ENCODE measurements around the gene ALDH8A1.
"Not testable (repeated sequence)": the region's sequence is repeated elsewhere in the genome, so short reads cannot be mapped to it uniquely, and the experiment has no call there.

The ALDH8A1 gene

DNA sequence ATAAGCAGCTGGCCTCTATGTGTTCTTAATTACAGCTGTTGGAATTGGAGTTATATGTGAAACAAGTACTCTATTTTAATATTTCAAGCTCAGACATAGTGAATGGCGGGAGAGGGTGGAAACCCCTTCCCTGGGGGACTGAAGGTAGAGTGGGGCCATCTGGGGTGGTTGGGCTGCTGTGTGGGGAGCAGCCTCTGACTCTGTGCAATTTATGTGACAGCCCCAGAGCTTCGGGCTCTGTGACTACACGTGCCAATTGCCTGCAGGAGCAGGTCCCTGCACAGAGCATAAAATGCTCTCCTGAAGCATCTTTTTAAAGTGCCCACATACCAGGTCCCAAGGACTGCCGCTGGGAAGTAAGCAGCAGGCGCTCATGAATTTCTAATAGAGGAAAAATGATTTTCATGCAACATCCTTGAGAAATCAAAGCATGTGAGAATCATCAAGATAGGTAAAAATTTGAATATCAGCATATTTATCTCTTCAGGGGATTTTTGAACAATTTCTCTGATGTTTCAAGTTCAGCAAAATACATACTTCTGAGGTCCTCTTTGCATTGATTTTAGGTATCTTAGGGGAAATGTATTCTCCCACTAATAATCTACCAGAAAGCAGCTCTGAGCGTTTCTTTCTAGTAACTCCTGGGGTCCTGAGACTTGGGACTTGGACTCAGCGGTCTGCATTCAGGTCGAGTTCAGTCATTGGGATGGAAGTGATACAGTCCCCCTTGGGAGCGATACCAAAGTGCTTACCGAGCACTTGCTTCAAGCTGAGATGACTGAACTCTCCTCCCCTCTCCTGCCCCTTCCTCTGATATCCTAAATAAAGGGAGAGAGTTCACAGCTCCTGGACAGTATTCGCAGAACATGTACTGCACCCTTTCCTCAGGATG, 40.0 kb downstream of the ALDH8A1 start:
- no peak for DNase-seq (ENCODE audit: low spot score)

DNA sequence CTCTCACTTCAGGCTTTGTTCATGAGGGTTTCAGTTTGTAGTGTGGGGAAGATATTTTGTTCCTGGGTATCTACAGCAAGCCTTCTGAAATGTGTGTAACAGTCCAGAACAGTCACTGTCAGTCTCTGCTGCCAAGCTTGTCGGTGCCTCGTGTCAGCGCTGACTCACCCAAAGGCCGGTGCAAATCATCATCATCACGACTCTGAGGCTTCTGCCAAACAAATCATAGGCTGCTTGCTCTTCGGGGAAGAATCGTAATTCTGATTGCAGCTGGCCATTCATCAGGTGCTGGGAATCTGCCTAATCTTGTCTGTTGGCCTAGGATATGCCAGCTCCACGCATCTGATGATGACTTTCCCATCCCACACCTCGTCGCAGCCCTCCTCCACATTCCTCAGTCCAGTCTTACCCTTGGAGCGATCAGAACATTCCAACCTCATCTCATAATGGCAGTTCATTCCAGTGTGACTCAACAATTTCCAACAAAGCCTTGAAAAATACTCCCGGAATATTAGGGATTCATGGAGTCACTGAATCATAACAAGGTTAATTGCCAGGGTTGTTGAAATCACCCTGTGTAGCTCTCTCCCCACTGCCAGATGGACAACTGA, 40.9 kb downstream of the ALDH8A1 start:
- DNase-seq (ENCODE audit: low spot score), result no peak

DNA sequence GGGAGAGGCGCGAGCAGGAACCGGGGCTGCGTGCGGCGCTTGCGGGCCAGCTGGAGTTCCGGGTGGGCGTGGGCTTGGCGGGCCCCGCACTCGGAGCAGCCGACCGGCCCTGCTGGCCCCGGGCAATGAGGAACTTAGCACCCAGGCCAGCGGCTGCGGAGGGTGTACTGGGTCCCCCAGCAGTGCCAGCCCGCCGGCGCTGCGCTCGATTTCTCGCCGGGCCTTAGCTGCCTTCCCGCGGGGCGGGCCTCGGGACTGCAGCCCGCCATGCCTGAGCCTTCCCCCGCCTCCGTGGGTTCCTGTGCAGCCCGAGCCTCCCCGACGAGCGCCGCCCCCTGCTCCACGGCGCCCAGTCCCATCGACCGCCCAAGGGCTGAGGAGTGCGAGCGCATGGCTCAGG, 45.2 kb downstream of the ALDH8A1 start:
- DNase-seq (ENCODE audit: low spot score), result not testable (repeated sequence)

DNA sequence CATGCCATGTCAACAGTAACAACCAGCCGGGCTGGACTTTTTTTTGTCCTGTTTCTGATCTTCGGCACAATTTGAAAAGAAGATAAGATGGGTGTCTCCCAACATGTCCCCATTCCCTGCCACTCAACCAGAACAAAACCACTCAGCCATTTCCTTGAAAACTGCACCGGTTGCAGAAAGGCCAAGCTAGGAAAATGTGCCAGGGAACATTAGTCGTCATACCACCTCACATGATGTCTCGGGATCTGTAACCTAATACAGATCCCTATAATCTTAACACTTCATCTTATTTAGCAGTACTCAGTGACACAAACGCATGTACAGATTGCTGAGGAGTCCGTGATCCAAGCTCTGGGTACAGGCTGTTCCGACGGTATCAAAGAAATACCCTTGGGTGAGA, 46.5 kb downstream of the ALDH8A1 start:
- DNase-seq (ENCODE audit: low spot score), result no peak

DNA sequence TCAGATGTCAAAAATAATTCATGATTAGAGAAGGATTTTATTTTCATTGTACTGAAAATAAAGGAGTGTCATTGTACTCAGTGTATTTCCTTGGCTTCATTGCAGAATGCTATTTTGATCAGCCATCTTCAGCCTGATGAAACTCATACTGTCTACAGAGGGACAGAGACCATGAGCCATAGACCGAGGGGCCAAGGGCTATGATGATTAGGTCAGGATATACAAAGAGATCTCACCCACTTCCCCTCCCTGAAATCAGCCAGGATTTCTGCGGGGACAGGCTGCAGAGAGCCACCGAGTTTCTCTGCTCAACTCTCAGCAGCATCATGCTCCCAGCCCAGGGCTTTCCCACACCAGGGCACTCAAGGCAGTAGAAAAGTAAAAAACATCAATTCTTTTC, 47.0 kb downstream of the ALDH8A1 start:
- DNase-seq (ENCODE audit: low spot score), result no peak

DNA sequence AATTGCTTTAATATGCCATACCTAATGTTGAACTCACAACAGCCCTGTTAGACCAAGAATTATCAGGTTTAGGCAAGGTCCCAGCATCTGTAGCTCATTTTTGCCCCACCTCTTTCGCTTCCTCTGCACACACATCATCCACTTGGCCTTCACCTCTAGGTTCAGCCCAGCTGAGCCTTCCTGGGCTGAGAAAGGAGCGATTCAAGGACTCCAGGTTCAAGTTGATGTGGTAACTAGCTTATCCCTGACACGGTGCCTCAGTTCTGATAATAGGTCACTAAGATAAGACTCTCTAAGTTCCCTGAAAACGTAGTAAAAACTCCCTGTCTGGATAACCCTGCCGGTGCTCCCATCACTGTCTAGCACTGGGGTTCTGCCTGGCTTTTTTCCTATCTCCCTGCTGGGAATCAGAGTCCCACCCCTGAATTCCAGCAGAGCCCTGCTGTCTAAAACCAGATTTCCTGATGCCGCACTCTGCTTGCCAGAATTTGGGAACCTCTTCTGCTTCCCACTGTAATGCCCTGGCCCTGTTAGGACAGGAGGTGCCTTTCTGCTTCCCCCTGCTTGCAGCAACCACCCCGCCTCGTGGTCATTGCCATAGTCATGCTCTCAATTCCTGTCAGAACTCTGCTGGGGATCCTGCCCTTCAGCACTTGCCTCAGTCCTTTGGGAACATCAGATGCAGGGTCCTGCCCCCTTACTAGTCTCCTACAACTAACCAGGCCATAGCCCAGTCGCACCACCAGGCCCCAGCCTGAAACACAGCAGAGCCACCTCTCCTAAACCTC, 47.6 kb downstream of the ALDH8A1 start:
- DNase-seq (ENCODE audit: low spot score), result no peak

DNA sequence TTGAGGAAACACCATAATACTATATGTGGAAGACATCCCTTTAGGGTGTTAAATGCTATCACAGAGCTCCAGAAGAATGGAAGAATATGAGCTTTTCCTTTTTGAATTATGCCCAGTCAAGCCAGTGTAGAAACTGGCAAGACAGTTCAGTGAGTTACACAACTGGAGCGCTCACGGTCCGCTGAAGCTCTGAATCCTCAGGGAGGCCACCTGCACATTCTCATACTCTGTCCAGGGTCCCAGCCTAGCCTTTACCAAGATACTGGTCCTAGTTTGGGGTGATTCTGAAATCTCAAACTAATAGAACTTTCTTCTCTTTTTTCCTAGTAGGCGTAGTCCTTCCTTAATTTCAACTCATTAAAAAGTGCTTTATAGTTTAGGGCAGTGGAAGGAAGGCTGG, 51.3 kb downstream of the ALDH8A1 start:
- no peak for DNase-seq (ENCODE audit: low spot score)

DNA sequence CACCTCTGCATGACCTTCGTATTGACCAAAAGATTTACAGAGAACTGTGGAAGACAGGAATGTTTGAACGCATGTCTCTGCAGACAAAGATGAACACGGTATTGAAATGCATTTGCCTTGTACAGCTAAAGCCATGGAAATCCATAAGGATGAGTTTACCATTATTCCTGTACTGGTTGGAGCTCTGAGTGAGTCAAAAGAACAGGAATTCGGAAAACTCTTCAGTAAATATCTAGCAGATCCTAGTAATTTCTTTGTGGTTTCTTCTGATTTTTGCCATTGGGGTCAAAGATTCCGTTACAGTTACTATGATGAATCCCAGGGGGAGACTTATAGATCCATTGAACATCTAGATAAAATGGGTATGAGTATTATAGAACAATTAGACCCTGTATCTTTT, 51.7 kb downstream of the ALDH8A1 start:
- DNase-seq (ENCODE audit: low spot score), result not testable (repeated sequence)

DNA sequence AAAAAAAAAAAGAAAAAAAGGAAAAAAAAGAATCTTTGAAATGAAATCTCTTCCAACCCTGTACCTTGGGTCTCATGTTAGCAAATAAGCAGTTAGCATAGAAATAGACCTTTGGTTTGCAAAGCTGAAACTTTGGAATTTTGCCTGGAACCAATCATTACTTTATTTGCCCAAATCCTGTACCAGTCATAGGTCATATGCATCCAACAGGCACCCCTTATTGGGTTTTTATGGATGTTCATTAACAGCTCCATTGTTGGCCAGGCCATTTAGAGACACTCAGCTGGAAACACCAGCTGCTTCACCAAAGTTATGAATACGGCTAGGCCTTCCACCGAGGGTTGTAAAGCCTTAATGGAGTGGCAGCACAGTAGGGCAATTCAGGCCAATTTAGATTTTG, 53.0 kb downstream of the ALDH8A1 start:
- DNase-seq (ENCODE audit: low spot score), result no peak

DNA sequence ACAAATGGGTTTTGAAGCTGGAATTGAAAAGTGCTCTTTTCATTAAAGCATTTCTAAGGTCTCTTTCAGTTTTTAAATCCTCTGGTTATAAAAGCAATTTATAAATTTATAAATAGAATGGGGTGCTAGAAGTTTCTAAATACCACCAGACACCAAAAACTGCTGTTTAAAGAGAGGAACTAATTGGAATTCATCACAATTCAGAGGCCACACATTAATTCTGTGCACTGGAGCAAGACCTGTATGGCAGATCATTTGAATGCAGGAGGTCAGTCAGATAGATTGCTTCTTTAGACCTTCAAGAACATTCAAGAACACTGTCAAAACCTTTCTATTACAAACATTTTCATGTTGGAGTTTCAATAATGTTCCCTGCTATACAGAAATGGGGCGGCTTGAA, 55.1 kb downstream of the ALDH8A1 start:
- DNase-seq (ENCODE audit: low spot score), result no peak

DNA sequence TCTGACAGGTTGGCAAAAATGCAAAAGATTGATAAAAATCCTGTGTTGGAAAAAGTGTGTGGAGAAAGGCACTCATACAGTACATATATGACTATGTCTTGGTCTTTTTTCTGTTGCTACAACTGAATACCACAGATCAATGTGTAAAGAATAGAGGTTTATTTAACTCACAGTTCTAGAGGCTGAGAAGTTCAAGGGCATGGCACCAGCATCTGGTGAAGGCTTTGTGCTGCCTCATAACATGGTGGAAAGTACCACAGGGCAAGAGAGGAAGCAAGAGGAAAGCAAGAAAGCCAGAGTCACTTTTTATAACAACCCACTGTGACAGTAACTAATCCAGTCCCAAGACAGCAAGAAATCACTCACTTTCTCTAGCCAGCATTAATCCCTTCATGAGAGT, 57.5 kb downstream of the ALDH8A1 start:
- no peak for DNase-seq (ENCODE audit: low spot score)

DNA sequence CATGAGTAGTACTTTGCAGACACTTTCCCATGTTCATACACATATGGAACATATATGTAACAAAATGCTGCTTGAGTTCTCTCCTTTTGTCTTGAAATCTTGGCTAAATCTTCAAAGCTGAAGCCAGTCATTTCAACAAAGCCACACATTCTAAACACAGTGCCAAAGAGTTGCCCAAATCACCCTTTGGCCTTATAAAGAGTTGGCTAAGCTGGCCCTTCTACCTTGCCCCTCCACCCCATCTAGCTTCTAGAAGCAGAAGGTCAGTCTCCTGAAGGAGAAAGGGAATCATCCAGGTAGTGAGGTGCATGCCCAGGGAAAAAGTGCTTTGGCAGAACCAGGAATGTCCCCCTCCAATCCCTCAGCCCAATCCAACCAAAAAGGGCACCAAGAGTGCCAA, 58.3 kb downstream of the ALDH8A1 start:
- DNase-seq (ENCODE audit: low spot score), result no peak

DNA sequence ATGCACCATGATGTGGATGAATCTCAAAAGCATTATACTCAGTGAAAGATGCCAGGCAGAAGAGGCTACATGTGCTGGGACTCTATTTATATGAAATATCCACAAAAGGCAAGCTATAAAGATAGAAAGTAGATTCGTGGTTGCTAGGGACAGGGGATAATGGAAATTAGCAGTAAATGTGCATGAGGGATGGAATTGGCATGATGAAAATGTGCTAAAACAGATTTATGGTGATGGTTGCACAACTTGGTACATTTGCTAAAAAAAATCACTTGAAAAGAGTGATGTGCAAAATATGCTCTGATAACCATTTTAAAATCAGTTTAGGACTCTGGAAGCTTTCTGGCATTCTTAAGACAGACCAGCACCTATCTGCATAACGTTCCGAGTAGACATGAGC, 61.6 kb downstream of the ALDH8A1 start:
- no peak for DNase-seq (ENCODE audit: low spot score)

DNA sequence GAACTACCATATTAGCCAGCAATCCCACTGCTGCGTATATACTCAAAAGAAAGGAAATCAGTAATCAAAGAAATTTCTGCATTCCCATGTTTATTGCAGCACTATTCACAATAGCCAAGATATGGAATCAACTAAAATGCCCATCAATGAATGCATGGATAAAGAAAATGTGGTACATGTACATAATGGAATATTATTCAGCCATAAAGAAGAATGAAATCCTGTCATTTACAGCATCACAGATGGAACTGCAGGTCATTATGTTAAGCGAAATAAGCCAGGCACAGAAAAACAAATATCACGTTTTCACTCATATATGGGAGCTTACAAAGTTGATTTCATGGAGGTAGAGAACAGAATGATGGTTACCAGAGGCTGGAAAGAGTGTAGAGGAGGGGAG, 65.1 kb downstream of the ALDH8A1 start:
- DNase-seq (ENCODE audit: low spot score), result no peak

DNA sequence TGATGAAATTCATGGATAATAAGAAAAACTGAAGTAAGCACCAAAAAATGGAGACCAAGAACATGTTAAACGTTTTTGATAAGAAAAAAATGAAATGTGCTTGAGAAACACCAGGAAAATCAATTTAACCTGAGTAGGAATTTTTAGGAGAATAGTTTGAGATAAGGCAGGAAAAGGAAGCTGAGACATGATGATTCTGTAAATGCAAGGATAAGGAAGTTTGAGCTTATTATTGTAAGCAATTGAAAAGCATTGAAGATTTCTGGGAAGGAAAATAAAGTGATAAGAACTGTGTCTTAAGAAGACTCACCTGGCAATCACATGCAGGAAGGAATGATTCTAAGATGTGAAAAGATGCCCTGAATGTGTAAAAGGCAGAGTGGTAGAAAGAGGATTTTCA, 66.6 kb downstream of the ALDH8A1 start:
- DNase-seq (ENCODE audit: low spot score), result no peak

DNA sequence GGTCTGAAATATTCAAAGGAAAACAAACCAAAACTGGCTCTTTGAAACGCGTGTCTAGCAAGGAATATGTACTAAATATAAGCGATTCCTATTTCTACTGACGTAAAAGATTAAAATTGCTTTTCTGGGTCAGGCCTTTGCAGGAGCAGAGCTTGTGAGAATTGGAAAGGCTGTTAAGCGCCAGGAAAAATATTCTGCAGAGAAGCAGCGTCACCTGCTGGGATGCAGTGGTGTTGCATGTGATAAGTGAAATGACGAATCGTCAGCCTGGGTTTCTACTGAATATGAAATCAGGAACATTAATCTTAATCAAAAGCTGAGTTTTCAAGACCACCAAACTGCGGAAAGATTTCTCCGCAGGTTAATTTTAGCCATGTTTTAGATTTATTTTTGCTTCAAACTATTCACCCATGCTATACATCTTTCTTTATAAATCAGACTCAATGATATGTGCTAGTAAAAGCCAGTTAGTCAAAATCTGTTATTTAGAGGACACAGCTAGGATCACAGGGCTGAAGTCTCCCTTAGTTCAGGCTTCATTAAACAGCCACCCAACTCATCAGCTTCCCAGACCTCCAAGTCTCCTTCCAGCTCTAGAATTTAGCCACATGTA, 67.4 kb downstream of the ALDH8A1 start:
- DNase-seq (ENCODE audit: low spot score), result peak; percentile 66

DNA sequence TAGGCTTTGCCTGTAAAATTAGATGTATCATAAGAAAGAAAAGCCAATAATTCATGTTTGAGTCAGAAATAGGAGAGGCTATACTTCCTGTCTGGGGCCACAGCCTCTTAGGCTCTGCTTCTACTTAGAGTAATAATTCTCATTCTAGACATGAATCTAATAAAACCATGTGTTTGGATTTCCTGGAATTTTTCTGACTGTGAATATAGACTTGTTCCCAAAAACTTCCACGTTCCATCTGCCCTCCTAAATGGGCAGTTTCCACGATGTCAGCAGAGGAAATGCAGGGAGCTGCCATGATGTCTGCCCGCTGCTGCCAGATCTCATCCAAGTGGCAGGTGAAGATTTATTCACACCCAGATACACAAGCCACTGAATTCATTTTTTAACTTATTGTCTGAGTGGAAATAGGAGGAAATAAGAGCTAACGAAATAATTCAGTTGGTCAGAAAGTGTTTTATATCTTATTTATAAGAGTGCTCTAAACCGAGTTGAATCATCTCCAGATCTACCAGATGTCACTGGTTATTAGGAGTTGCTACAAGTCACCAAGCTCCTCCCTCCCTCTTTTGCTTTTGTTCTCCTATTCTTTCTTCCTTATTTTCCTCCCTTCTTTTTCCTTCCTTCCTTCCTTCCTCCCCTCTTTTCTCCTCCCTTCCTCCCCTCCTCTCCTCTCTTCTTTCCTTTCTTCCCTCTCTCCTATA, 69.3 kb downstream of the ALDH8A1 start:
- no peak for DNase-seq (ENCODE audit: low spot score)

DNA sequence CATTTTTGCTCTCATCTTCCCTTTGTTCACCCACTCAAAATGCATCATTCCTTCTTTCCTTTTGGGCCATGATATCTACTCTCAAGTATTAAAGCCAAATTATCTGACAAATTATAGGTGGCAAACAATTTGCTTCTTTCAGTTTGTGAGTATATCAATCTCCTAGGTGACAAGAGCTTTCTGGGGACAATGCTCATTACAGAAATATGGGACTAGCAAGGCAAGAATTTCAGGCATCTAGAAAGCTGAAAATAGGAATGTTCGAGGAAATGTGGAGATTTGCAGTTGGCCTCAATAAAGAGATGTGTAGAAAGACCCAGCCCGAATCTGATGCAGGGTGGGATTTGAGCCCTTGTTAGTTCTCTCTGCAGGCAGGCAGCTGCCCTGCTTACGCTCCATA, 71.8 kb downstream of the ALDH8A1 start:
- no peak for DNase-seq (ENCODE audit: low spot score)

DNA sequence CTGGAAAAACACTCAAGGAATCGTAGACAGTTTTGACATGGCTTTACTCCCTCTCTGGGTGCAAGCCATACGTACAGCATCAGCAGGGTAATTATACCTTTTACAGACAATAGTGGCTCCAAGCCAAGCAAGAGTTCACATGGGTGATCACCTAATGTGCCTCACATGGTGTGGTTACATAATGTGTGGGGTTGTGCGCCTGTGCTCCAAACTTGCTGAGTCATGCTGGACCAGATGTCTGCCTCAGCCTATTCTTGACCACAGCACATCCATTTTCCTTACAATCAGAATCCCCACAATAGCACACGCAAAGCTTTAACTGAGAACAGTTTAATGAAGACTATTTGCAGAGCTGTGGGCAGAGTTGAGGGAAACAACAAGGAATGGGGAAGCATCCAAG, 74.5 kb downstream of the ALDH8A1 start:
- DNase-seq (ENCODE audit: low spot score), result no peak

DNA sequence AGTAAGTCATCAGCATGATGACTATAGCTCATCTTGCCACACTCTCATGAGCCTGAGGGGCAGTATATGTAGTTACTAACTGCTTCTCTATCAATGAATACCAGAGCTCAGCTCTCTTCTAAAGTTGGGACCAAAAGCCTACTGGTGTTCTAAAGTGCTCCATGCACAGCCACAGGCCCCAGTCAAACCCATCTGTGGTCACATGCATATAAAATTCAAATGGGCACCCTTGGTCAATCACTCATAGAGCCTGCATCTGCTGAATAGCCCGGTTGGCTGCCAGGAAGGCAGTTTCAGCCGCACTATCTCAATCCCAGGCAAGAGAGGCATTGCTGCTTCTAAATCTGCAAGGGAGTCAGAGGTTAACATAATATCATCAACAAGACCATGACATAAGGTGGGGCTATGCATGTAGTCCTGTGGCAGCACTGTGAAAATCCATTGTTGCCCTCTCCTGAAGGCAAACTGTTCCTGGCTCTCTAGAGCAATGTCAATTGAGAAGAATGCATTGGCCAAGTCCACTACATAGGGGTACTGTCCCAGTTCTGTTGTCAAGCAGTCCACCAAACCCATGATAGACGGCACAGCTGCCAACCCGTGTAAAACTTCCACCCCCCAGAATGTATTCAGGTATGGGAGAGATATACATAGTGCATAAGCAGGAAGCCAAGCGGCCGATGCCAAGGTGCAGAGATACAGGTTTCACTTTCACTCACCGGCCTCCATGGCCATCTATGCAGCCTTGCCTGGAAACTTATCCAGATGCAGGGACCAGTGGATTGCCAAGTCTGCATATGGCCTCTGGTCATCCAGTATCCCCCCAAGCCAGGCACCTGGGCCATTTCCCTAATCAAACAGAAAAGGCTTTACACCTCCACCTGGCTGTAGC, 76.2 kb downstream of the ALDH8A1 start:
- DNase-seq (ENCODE audit: low spot score), result no peak

Measured in ecto neural progenitor cell (in vitro differentiated cells).